GM12872 (cell line): ENCODE data around the gene PNRC1.
A peak's percentile ranks its signal among the peaks of the same experiment; 100 is the strongest.

Experiments
- TF ChIP-seq, protein P1 (sequence below): IDR thresholded peaks from 3 replicates; pipeline ENCODE4 v1.5.1; 2011; ENCODE audit warnings: low read depth, mild to moderate bottlenecking, low read length, moderate library complexity; ENCODE audit not compliant: insufficient read depth

Gene PNRC1

DNA sequence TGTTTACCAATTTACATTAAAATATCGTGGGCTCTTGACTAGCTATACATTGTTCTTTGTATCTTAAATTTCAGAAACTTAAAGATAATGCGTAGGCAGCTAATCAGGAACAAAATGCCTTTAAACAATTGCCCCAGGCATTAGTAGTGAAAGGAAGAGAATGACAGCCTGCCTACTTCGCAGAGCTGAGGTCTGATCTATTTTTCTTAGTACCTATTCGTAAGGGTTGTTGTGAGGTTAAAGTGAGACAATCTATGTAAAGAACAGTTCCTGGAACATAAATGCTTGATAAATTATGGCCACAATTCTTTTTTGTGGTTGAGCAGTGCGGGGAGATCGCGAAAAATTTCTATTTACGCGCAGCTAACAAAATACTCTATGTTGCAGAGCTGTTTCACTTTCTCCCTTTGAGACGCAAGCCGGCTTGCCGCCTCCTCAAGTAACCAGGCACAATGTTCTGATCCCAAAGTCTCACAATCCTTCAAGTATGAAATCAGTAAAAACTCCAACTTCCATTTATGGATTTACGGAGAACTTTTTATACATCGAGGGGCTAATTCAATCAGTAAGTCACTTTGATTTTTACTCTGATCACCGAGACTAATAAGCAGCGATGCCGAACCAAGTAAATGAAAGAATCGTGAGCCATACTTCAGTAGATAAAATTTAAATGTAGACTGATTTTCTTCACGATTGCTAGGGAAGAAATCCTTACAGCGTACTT is 878 bp upstream of the PNRC1 start:
- TF ChIP-seq, protein P1, sequence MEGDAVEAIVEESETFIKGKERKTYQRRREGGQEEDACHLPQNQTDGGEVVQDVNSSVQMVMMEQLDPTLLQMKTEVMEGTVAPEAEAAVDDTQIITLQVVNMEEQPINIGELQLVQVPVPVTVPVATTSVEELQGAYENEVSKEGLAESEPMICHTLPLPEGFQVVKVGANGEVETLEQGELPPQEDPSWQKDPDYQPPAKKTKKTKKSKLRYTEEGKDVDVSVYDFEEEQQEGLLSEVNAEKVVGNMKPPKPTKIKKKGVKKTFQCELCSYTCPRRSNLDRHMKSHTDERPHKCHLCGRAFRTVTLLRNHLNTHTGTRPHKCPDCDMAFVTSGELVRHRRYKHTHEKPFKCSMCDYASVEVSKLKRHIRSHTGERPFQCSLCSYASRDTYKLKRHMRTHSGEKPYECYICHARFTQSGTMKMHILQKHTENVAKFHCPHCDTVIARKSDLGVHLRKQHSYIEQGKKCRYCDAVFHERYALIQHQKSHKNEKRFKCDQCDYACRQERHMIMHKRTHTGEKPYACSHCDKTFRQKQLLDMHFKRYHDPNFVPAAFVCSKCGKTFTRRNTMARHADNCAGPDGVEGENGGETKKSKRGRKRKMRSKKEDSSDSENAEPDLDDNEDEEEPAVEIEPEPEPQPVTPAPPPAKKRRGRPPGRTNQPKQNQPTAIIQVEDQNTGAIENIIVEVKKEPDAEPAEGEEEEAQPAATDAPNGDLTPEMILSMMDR, result no peak

DNA sequence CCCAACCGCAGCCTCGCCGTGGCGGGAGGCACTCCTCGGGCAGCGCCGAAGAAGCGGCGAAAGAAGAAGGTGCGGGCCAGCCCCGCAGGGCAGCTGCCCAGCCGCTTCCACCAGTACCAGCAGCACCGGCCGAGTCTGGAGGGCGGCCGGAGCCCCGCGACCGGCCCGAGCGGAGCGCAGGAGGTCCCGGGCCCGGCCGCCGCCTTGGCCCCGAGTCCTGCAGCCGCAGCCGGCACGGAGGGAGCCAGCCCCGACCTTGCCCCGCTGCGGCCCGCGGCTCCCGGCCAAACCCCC is 525 bp downstream of the PNRC1 start:
- TF ChIP-seq, protein P1, result no peak

DNA sequence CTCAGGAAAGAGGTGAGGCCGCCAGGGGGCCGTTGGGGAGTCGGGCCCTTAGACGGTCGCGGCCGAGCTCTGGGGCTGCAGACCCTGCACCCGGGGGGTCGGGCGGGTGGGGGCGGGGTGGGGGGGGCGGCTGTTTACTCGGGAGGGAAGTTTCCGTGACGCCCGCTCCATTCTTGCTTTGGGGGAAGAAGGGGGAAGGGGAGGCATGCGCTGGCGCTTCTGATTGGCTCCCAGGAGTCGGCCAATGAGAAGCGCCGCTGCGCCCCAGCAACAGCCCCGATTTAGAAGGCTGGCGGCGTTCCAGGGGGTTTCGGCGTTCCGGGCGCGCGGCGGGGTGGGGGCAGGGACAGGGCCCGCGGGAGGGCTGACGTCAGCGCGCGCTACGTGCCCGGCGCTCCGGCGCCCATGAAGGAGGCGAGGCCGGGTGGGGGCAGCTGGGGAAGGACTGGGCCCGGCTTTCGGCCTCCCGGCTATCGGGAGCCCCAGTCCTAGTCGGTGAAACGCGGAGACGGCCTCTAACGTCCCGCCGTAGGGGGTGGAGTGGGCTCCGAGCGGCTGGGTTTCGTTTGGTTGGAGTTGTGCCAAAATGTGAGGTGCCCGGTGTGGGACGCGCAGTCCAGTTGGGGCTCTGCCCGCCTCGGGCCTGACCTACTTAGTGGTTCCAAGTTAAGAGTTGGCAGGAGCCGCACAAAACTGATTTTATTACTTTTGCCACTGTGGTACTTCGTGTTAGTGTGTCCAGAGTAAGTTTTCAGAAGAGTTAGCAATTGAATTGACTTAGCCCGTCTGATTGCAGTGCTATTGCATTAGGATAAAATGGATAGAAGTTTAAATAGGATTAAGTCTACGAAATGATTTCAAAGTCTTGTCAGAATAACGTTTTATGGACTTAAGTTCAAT is 1.1 kb downstream of the PNRC1 start:
- TF ChIP-seq, protein P1, result 0 out of 3 replicates have a peak, but pooled peaks have one; percentile 6

DNA sequence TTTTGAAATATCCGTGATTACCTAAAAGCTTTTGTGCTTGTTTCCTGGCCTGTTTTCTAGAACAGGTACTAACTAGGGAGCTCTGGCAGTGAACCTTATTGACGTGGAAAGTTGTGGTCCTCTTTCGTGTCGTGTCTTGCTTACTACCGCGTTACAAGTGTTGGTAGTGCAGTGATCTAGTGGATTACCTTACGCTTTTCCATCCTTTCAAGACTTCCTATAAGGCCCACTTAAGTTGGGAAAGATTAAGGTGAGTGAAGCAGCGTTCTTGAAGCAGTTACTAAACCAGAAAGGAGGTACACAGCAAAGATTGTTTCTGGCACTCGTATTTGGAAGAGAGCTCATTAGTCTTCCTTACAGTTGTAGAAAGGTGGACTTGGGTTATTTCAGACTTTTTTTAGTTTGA is 1.9 kb downstream of the PNRC1 start:
- TF ChIP-seq, protein P1, result no peak

DNA sequence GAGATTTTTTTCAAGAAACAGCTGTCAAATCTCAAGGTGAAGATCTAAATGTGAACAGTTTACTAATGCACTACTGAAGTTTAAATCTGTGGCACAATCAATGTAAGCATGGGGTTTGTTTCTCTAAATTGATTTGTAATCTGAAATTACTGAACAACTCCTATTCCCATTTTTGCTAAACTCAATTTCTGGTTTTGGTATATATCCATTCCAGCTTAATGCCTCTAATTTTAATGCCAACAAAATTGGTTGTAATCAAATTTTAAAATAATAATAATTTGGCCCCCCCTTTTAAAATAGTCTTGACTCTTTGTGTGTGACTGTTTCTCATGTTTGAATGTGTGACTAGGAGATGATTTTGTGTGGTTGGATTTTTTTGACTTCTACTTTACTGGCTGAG is 4.0 kb downstream of the PNRC1 start:
- TF ChIP-seq, protein P1, result no peak

DNA sequence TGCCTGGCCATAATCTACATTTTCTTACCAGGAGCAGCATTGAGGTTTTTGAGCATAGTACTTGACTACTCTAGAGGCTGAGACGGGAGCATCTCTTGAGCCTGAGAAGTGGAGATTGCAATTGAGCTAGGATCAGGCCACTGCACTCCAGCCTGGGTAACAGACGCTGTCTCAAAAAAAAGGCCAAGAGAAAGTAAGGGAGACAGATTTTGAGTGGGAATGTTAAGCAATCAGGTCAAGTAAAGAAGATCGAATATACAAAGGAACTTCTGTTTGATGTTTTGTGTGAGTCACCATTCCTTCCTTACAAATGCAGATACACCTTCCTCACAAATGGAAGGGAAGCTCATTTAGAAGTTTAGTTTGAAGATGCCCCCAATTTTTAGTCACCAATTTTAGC is 4.4 kb downstream of the PNRC1 start:
- TF ChIP-seq, protein P1, result no peak

DNA sequence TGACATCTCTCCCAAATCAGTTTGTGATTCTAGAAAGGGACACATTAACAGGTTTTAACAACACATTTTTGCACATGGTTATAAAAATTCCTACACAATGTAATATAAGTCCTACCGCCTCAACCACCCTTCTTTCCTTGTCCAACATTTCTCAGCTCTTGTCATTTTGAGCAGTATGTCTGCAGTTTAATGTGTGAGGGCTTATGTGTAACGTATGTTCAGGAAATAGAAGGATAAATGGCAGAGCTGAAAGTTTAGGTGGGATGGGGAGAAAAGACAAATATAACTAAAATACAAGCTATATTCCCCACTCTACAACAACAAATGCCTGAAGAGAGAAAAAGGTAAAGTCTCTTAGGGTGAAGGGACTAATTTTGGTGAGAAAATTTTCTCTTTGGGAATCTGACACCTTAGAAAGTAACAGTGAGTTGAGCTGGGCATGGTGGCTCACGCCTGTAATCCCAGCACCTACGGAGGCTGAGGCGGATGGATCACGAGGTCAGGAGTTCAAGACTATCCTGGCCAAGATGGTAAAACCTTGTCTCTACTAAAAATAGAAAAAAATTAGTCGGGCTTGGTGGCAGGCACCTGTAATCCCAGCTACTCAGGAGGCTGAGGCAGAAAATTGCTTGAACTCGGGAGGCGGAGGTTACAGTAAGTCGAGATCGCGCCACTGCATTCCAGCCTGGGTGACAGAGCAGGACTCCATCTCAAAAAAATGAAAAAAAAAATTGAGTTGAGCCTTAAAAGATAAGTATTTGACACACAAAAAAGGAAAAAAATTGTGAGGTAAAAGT is 5.1 kb downstream of the PNRC1 start:
- TF ChIP-seq, protein P1, result no peak
